NT2/D1 (cell line): ENCODE results near the gene PIGL.
"Not testable (repeated sequence)": the region's sequence is repeated elsewhere in the genome, so short reads cannot be mapped to it uniquely, and the experiment has no call there.

ENCODE experiments used
- DNase-seq: peaks from one replicate; pipeline ENCODE4 v3.0.0-alpha.2; 2011; ENCODE audit warnings: low read depth, low spot score
- H3K27me3 ChIP-seq: 2 replicates; pipeline ENCODE4 v1.6.0; 2011; ENCODE audit warnings: mild to moderate bottlenecking; ENCODE audit not compliant: insufficient read length, insufficient read depth
- H3K36me3 ChIP-seq: 2 replicates; pipeline ENCODE4 v1.6.1; 2011; ENCODE audit warnings: mild to moderate bottlenecking, low read length, mixed read lengths; ENCODE audit not compliant: insufficient read depth, insufficient read length
- H3K4me1 ChIP-seq: 2 replicates; pipeline ENCODE4 v1.5.1; 2011; ENCODE audit not compliant: insufficient read depth, insufficient read length
- H3K4me3 ChIP-seq: 2 replicates; pipeline ENCODE4 v1.5.1; 2011; ENCODE audit warnings: low read depth; ENCODE audit not compliant: insufficient read length
- H3K9ac ChIP-seq: 2 replicates; pipeline ENCODE4 v1.6.0; 2011; ENCODE audit warnings: low read depth; ENCODE audit not compliant: insufficient read length
- H3K9me3 ChIP-seq: 2 replicates; pipeline ENCODE4 v1.5.1; 2011; ENCODE audit warnings: mild to moderate bottlenecking, low read length; ENCODE audit not compliant: insufficient read depth
- SUZ12 ChIP-seq: IDR thresholded peaks from 2 replicates; pipeline ENCODE4 v1.6.1; 2011; ENCODE audit not compliant: insufficient read length, insufficient read depth; ENCODE audit errors: extremely low read depth
- YY1 ChIP-seq: IDR thresholded peaks from 2 replicates; pipeline ENCODE4 v1.6.1; 2011; ENCODE audit not compliant: insufficient read length, insufficient read depth
- ZNF274 ChIP-seq: IDR thresholded peaks from 2 replicates; pipeline ENCODE4 v1.6.1; 2011; ENCODE audit warnings: mild to moderate bottlenecking, low read depth, low read length

Gene PIGL

GRCh38 chr17:16212793-16213192 is 4.2 kb upstream of the PIGL start:
- DNase-seq, result no peak
- Histone ChIP-seq H3K4me3 (no peak overlapping the region), H3K4me1 (no peaks in the 10 kb centered on the region), H3K27me3 (no peaks in the 10 kb centered on the region), H3K9ac (no peak overlapping the region), H3K36me3 (no peaks in the 10 kb centered on the region), H3K9me3 (no peaks in the 10 kb centered on the region)
- TF ChIP-seq SUZ12 (no peak), YY1 (no peak), ZNF274 (no peak)

GRCh38 chr17:16214190-16215001 is 2.6 kb upstream of the PIGL start:
- peak overlapping the region; percentile 95 for H3K9ac ChIP-seq

GRCh38 chr17:16215002-16215272 is 2.1 kb upstream of the PIGL start:
- no peaks in the 10 kb centered on the region for H3K4me1 ChIP-seq
- no peak for TF ChIP-seq YY1
- no peak for TF ChIP-seq ZNF274
- TF ChIP-seq SUZ12, result no peak
- no peaks in the 10 kb centered on the region for H3K9me3 ChIP-seq
- H3K4me3 ChIP-seq, result peak overlapping the region; percentile 82
- peak overlapping the region; percentile 95 for H3K9ac ChIP-seq
- peaks cover 3% of the 10 kb centered on the region for H3K36me3 ChIP-seq
- DNase-seq, result peak; percentile 8
- H3K27me3 ChIP-seq, result no peaks in the 10 kb centered on the region

More at GRCh38 chr17:16214190-16215001, 2.6 kb upstream of the PIGL start:
- no peak for DNase-seq
- Histone ChIP-seq H3K36me3 (peaks cover under 1% of the 10 kb centered on the region), H3K9me3 (no peaks in the 10 kb centered on the region), H3K27me3 (no peaks in the 10 kb centered on the region), H3K4me1 (no peaks in the 10 kb centered on the region), H3K4me3 (peak overlapping the region; percentile 82)
- TF ChIP-seq YY1 (no peak), SUZ12 (no peak)

GRCh38 chr17:16215273-16215964 is 1.6 kb upstream of the PIGL start, which contains the start of gene NCOR1:
NCOR1 (minus strand) TSS chr17:16215534; CDS start chr17:16194569, 20,965 bp downstream.
- Histone ChIP-seq H3K9ac (peak within 1 kb of the TSS; percentile 95), H3K36me3 (peaks cover 3% of the 10 kb centered on the region), H3K27me3 (no peaks in the 10 kb centered on the region), H3K9me3 (no peaks in the 10 kb centered on the region), H3K4me1 (no peaks in the 10 kb centered on the region), H3K4me3 (peak within 1 kb of the TSS; percentile 82)
- TF ChIP-seq ZNF274 (no peak), YY1 (peak; percentile 77)
- peak; percentile 83 for DNase-seq

- H3K9me3 ChIP-seq, result no peaks in the 10 kb centered on the region
- peak overlapping the region; percentile 95 for H3K9ac ChIP-seq
- H3K4me1 ChIP-seq, result no peaks in the 10 kb centered on the region
- TF ChIP-seq ZNF274 (no peak), YY1 (no peak), SUZ12 (no peak)
- peaks cover 3% of the 10 kb centered on the region for H3K36me3 ChIP-seq
- H3K27me3 ChIP-seq, result no peaks in the 10 kb centered on the region
- peak overlapping the region; percentile 82 for H3K4me3 ChIP-seq
- peak; percentile 22 for DNase-seq
Observed at GRCh38 chr17:16215965-16216316, 1.1 kb upstream of the PIGL start.

- DNase-seq, H3K27me3 ChIP-seq, H3K4me1 ChIP-seq, H3K9me3 ChIP-seq, H3K36me3 ChIP-seq: not testable (repeated sequence)
- H3K4me3 ChIP-seq, result peak overlapping the region; percentile 98
- peak overlapping the region; percentile 99 for H3K9ac ChIP-seq
Observed at GRCh38 chr17:16216341-16217001, 539 bp upstream of the PIGL start.

GRCh38 chr17:16222406-16222805 is 5.4 kb downstream of the PIGL start:
- Histone ChIP-seq H3K9ac (no peak overlapping the region), H3K4me1 (no peaks in the 10 kb centered on the region), H3K9me3 (no peaks in the 10 kb centered on the region), H3K4me3 (no peak overlapping the region), H3K27me3 (no peaks in the 10 kb centered on the region), H3K36me3 (peaks cover 8% of the 10 kb centered on the region)
- TF ChIP-seq SUZ12 (no peak), YY1 (no peak), ZNF274 (no peak)
- no peak for DNase-seq

- H3K27me3 ChIP-seq, DNase-seq, H3K9me3 ChIP-seq, H3K36me3 ChIP-seq, H3K9ac ChIP-seq, H3K4me1 ChIP-seq, H3K4me3 ChIP-seq: not testable (repeated sequence)
Observed at GRCh38 chr17:16229912-16230561, 13.0 kb downstream of the PIGL start.
